HepG2 (cell line): ENCODE data around the gene E2F1. TPM values are rescaled to one million over a fixed set of nuclear protein-coding genes. Genes with fewer than 3 reads are reported as not detected.

Experiments used
- CREM ChIP-seq, 2 experiments: sonication (generic) in 1 of 2; formaldehyde crosslinking in 1 of 2; IDR thresholded peaks; 2 replicates each; pipeline versions ENCODE4 v1.4.0 to v1.6.1; 2016 to 2020; ENCODE audit warnings: antibody characterized with exemption in 1 of 2, mild to moderate bottlenecking in 1 of 2, missing genetic modification reagents in 1 of 2
- EZH2 ChIP-seq: conservative IDR thresholded peaks from 2 replicates; pipeline ENCODE4 v1.6.1; 2012; ENCODE audit warnings: mild to moderate bottlenecking, low read depth, low read length, moderate library complexity
- FOXJ3 ChIP-seq: sonication (generic); formaldehyde crosslinking; IDR thresholded peaks from 2 replicates; pipeline ENCODE4 v1.4.0; 2020; ENCODE audit warnings: missing genetic modification reagents, mild to moderate bottlenecking, borderline replicate concordance
- JUN ChIP-seq: sonication (generic); formaldehyde crosslinking; IDR thresholded peaks from 2 replicates; pipeline ENCODE4 v1.4.0; 2020; ENCODE audit warnings: mild to moderate bottlenecking, missing genetic modification reagents
- KLF11 ChIP-seq: IDR thresholded peaks from 2 replicates; pipeline ENCODE4 v1.6.1; 2016; ENCODE audit warnings: missing compliant biosample characterization
- NFIC ChIP-seq: IDR thresholded peaks from 2 replicates; pipeline ENCODE4 v1.6.1; 2012; ENCODE audit warnings: mild to moderate bottlenecking, low read length, inconsistent platforms
- NFKB2 ChIP-seq: sonication (generic); formaldehyde crosslinking; IDR thresholded peaks from 2 replicates; pipeline ENCODE4 v1.4.0; 2020; ENCODE audit warnings: missing genetic modification reagents, borderline replicate concordance
- NR2F2 ChIP-seq: IDR thresholded peaks from 2 replicates; pipeline ENCODE4 v1.6.1; 2012; ENCODE audit warnings: low read depth, inconsistent platforms, borderline replicate concordance
- PCBP1 ChIP-seq: fragments of 200-400 bp; formaldehyde crosslinking; IDR thresholded peaks from 2 replicates; pipeline ENCODE4 v1.6.1; 2017; ENCODE audit warnings: mild to moderate bottlenecking, low read depth, low read length, borderline replicate concordance
- RARA ChIP-seq: IDR thresholded peaks from 2 replicates; pipeline ENCODE4 v1.6.1; 2016; ENCODE audit warnings: missing genetic modification reagents, missing compliant biosample characterization
- ZNF430 ChIP-seq: sonication (generic); formaldehyde crosslinking; IDR thresholded peaks from 2 replicates; pipeline ENCODE4 v1.9.0; 2021; ENCODE audit warnings: mild to moderate bottlenecking, missing genetic modification reagents
- ZNF446 ChIP-seq: sonication (generic); formaldehyde crosslinking; IDR thresholded peaks from 2 replicates; pipeline ENCODE4 v1.5.0; 2020; ENCODE audit warnings: mild to moderate bottlenecking, missing genetic modification reagents
- ZNF562 ChIP-seq: sonication (generic); formaldehyde crosslinking; IDR thresholded peaks from 2 replicates; pipeline ENCODE4 v1.8.0; 2022; ENCODE audit warnings: missing genetic modification reagents, borderline replicate concordance
- ZNF768 ChIP-seq: sonication (generic); formaldehyde crosslinking; IDR thresholded peaks from 2 replicates; pipeline ENCODE4 v1.4.0; 2020; ENCODE audit warnings: missing genetic modification reagents
- polyA plus RNA-seq, 8 experiments: library from polyadenylated mRNA; depleted of rRNA in 3 of 8; stranded (reverse) in 7 of 8; unstranded in 1 of 8; fragments of >200 nt; fragmentation: Illumina TruSeq in 4 of 8; extraction: Trizol in 4 of 8; gene quantifications; 2 replicates each; pipeline versions ENCODE4 v1.2.1 to v1.2.3, GENCODE V29; 2011 to 2016; ENCODE audit warnings: low read depth in 4 of 8, missing spikeins in 1 of 8, mixed read lengths in 1 of 8; ENCODE audit not compliant: insufficient read depth in 1 of 8
- total RNA-seq, 5 experiments: library from RNA; depleted of rRNA; stranded (reverse); fragments of >200 nt; fragmentation: Illumina TruSeq; extraction: Trizol; gene quantifications; 2 replicates each; pipeline ENCODE4 v1.2.3, GENCODE V29; 2016; ENCODE audit warnings: low read depth in 1 of 5
- TF ChIP-seq, protein P1 (sequence below): sonication (generic); formaldehyde crosslinking; conservative IDR thresholded peaks from 2 replicates; pipeline ENCODE4 v1.8.1; 2023; ENCODE audit warnings: missing genetic modification reagents
- TF ChIP-seq, protein P2 (sequence below): IDR thresholded peaks from 2 replicates; pipeline ENCODE4 v1.6.1; 2016; ENCODE audit warnings: missing compliant biosample characterization, missing genetic modification reagents, borderline replicate concordance
- TF ChIP-seq, protein P3 (sequence below): sonication (generic); formaldehyde crosslinking; IDR thresholded peaks from 2 replicates; pipeline ENCODE4 v1.4.0; 2020; ENCODE audit warnings: missing genetic modification reagents
- TF ChIP-seq, protein P4 (sequence below): sonication (generic); formaldehyde crosslinking; IDR thresholded peaks from 2 replicates; pipeline ENCODE4 v1.5.1; 2020; ENCODE audit warnings: mild to moderate bottlenecking, moderate library complexity, missing genetic modification reagents

Gene E2F1
- total and polyA plus RNA-seq, 2 of the 13 experiments (the other 11 are each of a cell fraction or from before 2014, with no cell fraction given), result 25.5 to 39.4 TPM

DNA sequence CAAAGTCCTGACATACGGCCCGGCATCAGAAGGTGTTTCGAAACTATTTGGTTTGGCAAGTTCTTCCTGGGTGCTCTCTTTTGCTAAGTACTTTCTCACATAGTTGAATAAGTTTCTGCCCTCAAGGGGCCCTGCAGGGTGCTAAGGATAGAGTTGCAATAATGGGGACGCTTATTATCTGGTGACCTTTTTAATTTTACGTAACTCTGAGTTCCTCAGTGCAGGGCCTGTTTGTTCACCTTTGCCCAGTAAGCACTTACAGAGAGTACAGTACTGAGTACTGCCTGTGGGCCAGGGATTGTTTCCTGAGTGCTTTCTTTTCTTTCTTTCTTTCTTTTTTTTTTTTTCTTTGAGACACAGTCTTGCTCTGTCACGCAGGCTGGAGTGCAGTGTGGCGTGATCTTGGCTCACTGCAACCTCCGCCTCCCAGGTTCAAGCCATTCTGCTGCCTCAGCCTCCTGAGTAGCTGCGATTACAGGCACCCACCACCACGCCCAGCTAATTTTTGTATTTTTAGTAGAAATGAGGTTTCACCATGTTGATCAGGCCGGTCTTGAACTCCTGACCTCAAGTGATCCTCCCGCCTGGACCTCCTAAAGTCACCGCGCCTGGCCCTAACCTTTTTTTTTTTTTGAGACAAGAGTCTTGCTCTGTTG lies 38.4 kb upstream of the E2F1 start (continued):
- TF ChIP-seq, protein P1, sequence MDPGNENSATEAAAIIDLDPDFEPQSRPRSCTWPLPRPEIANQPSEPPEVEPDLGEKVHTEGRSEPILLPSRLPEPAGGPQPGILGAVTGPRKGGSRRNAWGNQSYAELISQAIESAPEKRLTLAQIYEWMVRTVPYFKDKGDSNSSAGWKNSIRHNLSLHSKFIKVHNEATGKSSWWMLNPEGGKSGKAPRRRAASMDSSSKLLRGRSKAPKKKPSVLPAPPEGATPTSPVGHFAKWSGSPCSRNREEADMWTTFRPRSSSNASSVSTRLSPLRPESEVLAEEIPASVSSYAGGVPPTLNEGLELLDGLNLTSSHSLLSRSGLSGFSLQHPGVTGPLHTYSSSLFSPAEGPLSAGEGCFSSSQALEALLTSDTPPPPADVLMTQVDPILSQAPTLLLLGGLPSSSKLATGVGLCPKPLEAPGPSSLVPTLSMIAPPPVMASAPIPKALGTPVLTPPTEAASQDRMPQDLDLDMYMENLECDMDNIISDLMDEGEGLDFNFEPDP (CRISPR knock-in tag), result peak; percentile 88; the same call in 1 of the 2 replicates
- TF ChIP-seq CREM (IDR thresholded peaks at IDR 0.05) (peak; percentile 79), CREM (CRISPR knock-in tag; IDR thresholded peaks at IDR 0.05) (no peak), EZH2 (no peak), KLF11 (CRISPR knock-in tag) (no peak; the same call in 1 of the 2 replicates), FOXJ3 (peak; percentile 77; the same call in 1 of the 2 replicates), PCBP1 (no peak), RARA (CRISPR knock-in tag) (peak; percentile 75), JUN (no peak), ZNF446 (no peak), NR2F2 (peak; percentile 94), NFIC (0 out of 2 replicates have a peak, but pooled peaks have one; percentile 71), ZNF768 (CRISPR knock-in tag) (no peak; the same call in 1 of the 2 replicates), NFKB2 (CRISPR knock-in tag) (no peak), ZNF430 (CRISPR knock-in tag) (no peak), ZNF562 (CRISPR knock-in tag) (no peak)
- TF ChIP-seq, protein P2, sequence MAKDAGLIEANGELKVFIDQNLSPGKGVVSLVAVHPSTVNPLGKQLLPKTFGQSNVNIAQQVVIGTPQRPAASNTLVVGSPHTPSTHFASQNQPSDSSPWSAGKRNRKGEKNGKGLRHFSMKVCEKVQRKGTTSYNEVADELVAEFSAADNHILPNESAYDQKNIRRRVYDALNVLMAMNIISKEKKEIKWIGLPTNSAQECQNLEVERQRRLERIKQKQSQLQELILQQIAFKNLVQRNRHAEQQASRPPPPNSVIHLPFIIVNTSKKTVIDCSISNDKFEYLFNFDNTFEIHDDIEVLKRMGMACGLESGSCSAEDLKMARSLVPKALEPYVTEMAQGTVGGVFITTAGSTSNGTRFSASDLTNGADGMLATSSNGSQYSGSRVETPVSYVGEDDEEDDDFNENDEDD (CRISPR knock-in tag), result no peak
- TF ChIP-seq, protein P3, sequence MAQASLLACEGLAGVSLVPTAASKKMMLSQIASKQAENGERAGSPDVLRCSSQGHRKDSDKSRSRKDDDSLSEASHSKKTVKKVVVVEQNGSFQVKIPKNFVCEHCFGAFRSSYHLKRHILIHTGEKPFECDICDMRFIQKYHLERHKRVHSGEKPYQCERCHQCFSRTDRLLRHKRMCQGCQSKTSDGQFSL (CRISPR knock-in tag), result no peak
- TF ChIP-seq, protein P4, sequence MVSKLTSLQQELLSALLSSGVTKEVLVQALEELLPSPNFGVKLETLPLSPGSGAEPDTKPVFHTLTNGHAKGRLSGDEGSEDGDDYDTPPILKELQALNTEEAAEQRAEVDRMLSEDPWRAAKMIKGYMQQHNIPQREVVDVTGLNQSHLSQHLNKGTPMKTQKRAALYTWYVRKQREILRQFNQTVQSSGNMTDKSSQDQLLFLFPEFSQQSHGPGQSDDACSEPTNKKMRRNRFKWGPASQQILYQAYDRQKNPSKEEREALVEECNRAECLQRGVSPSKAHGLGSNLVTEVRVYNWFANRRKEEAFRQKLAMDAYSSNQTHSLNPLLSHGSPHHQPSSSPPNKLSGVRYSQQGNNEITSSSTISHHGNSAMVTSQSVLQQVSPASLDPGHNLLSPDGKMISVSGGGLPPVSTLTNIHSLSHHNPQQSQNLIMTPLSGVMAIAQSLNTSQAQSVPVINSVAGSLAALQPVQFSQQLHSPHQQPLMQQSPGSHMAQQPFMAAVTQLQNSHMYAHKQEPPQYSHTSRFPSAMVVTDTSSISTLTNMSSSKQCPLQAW (CRISPR knock-in tag), result no peak
